Esophagus squamous epithelium (tissue), 4 donors: ENCODE data around the gene GNA12.

ENCODE experiments used
- POLR2A ChIP-seq, 4 donors: fragments of 450-650 bp; IDR thresholded peaks; one replicate each; pipeline ENCODE4 v1.6.1; 2017; ENCODE audit warnings: antibody characterized with exemption in 4 of 4, mild to moderate bottlenecking in 4 of 4, moderate library complexity in 3 of 4
- TF ChIP-seq, protein P1 (sequence below), 6 experiments: fragments of 450-650 bp in 4 of 6; fragments of 200-600 bp in 2 of 6; sonication (generic) in 2 of 6; IDR thresholded peaks; one replicate each; pipeline ENCODE4 v1.5.1; 2016 to 2019; ENCODE audit warnings: antibody characterized with exemption in 6 of 6, mild to moderate bottlenecking in 4 of 6, moderate library complexity in 4 of 6

DNA sequence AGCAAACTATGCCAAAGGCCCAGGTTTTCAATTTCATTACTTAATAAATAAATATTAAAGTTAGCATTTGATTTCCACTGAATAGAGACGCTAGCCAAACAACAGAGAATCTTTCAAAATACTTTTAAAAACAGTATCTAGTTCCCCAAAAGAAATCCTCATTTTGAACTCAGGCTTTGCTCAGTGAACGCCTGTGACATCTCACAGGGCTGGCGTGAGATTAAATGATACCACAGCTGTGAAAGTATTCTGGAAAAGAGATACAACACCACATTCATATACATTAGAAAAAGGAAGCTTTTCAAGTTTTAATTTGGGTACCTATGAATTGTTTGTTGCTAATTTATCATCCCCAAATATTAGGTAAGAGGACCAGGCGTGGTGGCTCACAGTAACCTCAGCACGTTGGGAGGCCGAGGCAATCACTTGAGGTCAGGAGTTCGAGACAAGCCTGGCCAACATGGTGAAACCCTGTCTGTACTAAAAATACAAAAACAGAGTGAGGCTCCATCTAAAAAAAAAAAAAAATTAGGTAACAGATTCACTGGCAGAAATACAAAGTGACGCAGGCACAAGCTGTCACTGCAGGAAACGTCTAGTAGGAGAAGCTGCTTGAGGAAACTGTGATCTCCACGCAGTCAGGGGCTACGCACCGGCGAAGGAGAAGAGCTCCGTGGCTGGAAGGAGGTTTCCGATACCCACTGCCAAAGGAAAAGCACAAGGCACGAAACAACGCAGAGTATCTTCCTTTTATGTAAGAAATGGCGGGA, 106.2 kb downstream of the GNA12 start:
- TF ChIP-seq, protein P1, sequence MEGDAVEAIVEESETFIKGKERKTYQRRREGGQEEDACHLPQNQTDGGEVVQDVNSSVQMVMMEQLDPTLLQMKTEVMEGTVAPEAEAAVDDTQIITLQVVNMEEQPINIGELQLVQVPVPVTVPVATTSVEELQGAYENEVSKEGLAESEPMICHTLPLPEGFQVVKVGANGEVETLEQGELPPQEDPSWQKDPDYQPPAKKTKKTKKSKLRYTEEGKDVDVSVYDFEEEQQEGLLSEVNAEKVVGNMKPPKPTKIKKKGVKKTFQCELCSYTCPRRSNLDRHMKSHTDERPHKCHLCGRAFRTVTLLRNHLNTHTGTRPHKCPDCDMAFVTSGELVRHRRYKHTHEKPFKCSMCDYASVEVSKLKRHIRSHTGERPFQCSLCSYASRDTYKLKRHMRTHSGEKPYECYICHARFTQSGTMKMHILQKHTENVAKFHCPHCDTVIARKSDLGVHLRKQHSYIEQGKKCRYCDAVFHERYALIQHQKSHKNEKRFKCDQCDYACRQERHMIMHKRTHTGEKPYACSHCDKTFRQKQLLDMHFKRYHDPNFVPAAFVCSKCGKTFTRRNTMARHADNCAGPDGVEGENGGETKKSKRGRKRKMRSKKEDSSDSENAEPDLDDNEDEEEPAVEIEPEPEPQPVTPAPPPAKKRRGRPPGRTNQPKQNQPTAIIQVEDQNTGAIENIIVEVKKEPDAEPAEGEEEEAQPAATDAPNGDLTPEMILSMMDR (IDR thresholded peaks at IDR 0.05): no peak
- peak in 1 of 4 donors; percentile 21 for TF ChIP-seq POLR2A (IDR thresholded peaks at IDR 0.05)
